Liver (tissue), 3 donors: Measurements from ENCODE around the gene TTC28.

ENCODE experiments used
- EGR1 ChIP-seq, 2 donors: IDR thresholded peaks; 2 replicates each; pipeline ENCODE4 v1.6.1; 2016 to 2018; ENCODE audit warnings: antibody characterized with exemption in 2 of 2, low read depth in 2 of 2
- GABPA ChIP-seq, 2 donors: IDR thresholded peaks in 1 of 2; conservative IDR thresholded peaks in 1 of 2; 2 replicates each; pipeline ENCODE4 v1.6.1; 2016; ENCODE audit warnings: antibody characterized with exemption in 2 of 2, mild to moderate bottlenecking in 1 of 2, moderate library complexity in 1 of 2
- RXRA ChIP-seq, 2 donors: IDR thresholded peaks; 2 replicates each; pipeline ENCODE4 v1.6.1; 2017 to 2018; ENCODE audit warnings: antibody characterized with exemption in 2 of 2, mild to moderate bottlenecking in 1 of 2
- TF ChIP-seq, protein P1 (sequence below): fragments of 150-350 bp; IDR thresholded peaks from 2 replicates; pipeline ENCODE4 v1.5.1; 2017; ENCODE audit warnings: improper control_type of control experiment, low read depth, low read length; ENCODE audit not compliant: missing input control
- donor health status: healthy.
- donor health status: healthy.

- no peak for TF ChIP-seq EGR1 (IDR thresholded peaks at IDR 0.05; ENCODE audit: low read depth in 2 of 2)
- no peak for TF ChIP-seq RXRA (IDR thresholded peaks at IDR 0.05)
- no peak for TF ChIP-seq GABPA (IDR thresholded peaks at IDR 0.05 in 1 of 2, conservative IDR thresholded peaks at IDR 0.05 in 1 of 2)
- TF ChIP-seq, protein P1, sequence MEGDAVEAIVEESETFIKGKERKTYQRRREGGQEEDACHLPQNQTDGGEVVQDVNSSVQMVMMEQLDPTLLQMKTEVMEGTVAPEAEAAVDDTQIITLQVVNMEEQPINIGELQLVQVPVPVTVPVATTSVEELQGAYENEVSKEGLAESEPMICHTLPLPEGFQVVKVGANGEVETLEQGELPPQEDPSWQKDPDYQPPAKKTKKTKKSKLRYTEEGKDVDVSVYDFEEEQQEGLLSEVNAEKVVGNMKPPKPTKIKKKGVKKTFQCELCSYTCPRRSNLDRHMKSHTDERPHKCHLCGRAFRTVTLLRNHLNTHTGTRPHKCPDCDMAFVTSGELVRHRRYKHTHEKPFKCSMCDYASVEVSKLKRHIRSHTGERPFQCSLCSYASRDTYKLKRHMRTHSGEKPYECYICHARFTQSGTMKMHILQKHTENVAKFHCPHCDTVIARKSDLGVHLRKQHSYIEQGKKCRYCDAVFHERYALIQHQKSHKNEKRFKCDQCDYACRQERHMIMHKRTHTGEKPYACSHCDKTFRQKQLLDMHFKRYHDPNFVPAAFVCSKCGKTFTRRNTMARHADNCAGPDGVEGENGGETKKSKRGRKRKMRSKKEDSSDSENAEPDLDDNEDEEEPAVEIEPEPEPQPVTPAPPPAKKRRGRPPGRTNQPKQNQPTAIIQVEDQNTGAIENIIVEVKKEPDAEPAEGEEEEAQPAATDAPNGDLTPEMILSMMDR: no peak
These were observed 243.7 kb downstream of the TTC28 start for GRCh38 chr22:28435982-28436381.
